RWPE2 (cell line): ENCODE measurements around the gene MAMDC2.

Experiments
- ATAC-seq: fragments of 200-7000 bp; cut with Tn5 transposase; 3 replicates; pipeline ENCODE4 v1.9.1; 2021; ENCODE audit warnings: low read depth
- DNase-seq: peaks from one replicate; pipeline ENCODE4 v3.0.0-alpha.2; 2020; ENCODE audit warnings: low spot score
- H3K27ac ChIP-seq: fragments of 450-650 bp; 2 replicates; pipeline ENCODE4 v1.5.1; 2017; ENCODE audit warnings: mild to moderate bottlenecking; ENCODE audit not compliant: poor library complexity, severe bottlenecking
- H3K27me3 ChIP-seq: fragments of 250-450 bp; sonication (Bioruptor Pico); 2 replicates; pipeline ENCODE4 v1.5.1; 2021; ENCODE audit warnings: mild to moderate bottlenecking, moderate library complexity; ENCODE audit not compliant: insufficient read depth, poor library complexity, severe bottlenecking
- H3K36me3 ChIP-seq: fragments of 250-450 bp; sonication (Bioruptor Pico); 2 replicates; pipeline ENCODE4 v1.5.1; 2020; ENCODE audit warnings: low read depth, mild to moderate bottlenecking, moderate library complexity
- H3K4me1 ChIP-seq: fragments of 250-450 bp; sonication (Bioruptor Pico); 2 replicates; pipeline ENCODE4 v1.5.1; 2021; ENCODE audit warnings: mild to moderate bottlenecking, moderate library complexity; ENCODE audit not compliant: insufficient read depth, poor library complexity, severe bottlenecking
- H3K4me3 ChIP-seq: fragments of 250-450 bp; sonication (Bioruptor Pico); 2 replicates; pipeline ENCODE4 v1.5.1; 2021; ENCODE audit warnings: mild to moderate bottlenecking, moderate library complexity; ENCODE audit not compliant: severe bottlenecking
- H3K9me3 ChIP-seq: fragments of 250-450 bp; sonication (Bioruptor Pico); 2 replicates; pipeline ENCODE4 v1.5.1; 2021; ENCODE audit warnings: mild to moderate bottlenecking, moderate library complexity; ENCODE audit not compliant: severe bottlenecking
- CTCF ChIP-seq: fragments of 450-650 bp; IDR thresholded peaks from one replicate; pipeline ENCODE4 v1.5.1; 2017; ENCODE audit warnings: mild to moderate bottlenecking, moderate library complexity; ENCODE audit not compliant: poor library complexity, severe bottlenecking

The MAMDC2 gene

DNA sequence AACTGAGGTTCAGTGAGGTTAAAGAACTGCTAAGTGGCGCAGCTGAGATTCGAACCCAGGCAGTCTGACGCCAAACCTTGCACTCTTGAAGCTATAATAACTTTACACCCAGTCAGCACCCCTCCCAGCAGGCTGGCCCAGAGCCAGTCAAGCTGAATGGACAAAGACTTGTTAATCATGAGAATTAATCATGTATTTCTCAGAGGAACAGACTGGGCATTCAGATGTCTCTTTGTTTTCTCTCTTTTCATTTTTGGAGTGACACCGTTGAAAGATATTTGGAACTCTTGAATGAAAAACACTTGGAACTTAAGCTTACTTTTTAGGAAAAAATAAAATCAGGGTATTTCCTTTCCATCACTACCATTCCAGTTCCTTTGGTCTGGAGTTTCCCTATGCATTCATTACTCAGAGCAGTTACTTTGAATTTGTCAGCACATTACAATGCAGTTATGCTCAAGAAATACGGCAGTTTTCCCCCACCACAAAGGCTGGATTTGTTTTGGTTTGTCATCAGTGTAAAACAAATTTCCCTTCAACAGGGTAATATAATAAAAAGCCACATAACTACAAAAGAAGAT is 22.6 kb upstream of the MAMDC2 start:
- Histone ChIP-seq H3K4me1 (peaks cover 29% of the 10 kb centered on the region), H3K36me3 (no peaks in the 10 kb centered on the region), H3K4me3 (no peak overlapping the region), H3K27me3 (no peaks in the 10 kb centered on the region), H3K9me3 (no peaks in the 10 kb centered on the region), H3K27ac (peak overlapping the region; percentile 88)
- no peak for TF ChIP-seq CTCF
- DNase-seq, result peak; percentile 92
- ATAC-seq, result peak; percentile 94

DNA sequence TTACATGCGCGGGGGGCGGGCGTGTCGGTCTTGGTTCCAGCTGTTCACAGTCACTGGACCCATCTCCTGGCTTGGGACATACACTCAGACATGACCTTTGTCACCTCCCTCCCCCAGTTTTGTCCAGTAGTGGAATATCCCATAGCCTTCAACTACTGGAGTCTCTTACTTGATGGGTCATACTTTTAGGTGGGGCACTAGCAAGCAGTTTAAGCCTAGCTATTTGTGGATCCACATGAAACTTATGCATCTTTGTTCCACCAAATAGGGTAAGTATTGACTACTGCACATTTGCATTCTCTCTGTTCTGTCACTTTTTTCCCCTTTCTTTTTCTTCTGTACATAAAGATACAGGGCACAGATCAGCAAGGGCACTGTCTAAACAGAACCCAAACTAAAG is 15.4 kb upstream of the MAMDC2 start:
- Histone ChIP-seq H3K9me3 (no peaks in the 10 kb centered on the region), H3K27me3 (peaks cover 3% of the 10 kb centered on the region), H3K27ac (no peak overlapping the region), H3K4me1 (peaks cover 21% of the 10 kb centered on the region), H3K36me3 (no peaks in the 10 kb centered on the region), H3K4me3 (no peak overlapping the region)
- ATAC-seq (no peak), DNase-seq (no peak)
- no peak for TF ChIP-seq CTCF

GRCh38 chr9:70030156-70030555 is 13.5 kb upstream of the MAMDC2 start:
- H3K27ac ChIP-seq, result peak overlapping the region; percentile 36
- ATAC-seq (peak; percentile 40; the same call in 2 of the 3 replicates), DNase-seq (no peak)
- no peaks in the 10 kb centered on the region for H3K36me3 ChIP-seq
- no peak overlapping the region for H3K4me3 ChIP-seq
- peaks cover 3% of the 10 kb centered on the region for H3K27me3 ChIP-seq
- TF ChIP-seq CTCF, result no peak
- H3K4me1 ChIP-seq, result peaks cover 21% of the 10 kb centered on the region
- no peaks in the 10 kb centered on the region for H3K9me3 ChIP-seq

GRCh38 chr9:70031141-70031545 is 12.5 kb upstream of the MAMDC2 start:
- TF ChIP-seq CTCF, result no peak
- peak overlapping the region; percentile 36 for H3K27ac ChIP-seq

GRCh38 chr9:70034271-70034711 is 9.4 kb upstream of the MAMDC2 start:
- no peak for TF ChIP-seq CTCF
- Histone ChIP-seq H3K4me1 (peaks cover 21% of the 10 kb centered on the region), H3K27ac (no peak overlapping the region), H3K9me3 (no peaks in the 10 kb centered on the region), H3K27me3 (peaks cover 3% of the 10 kb centered on the region), H3K4me3 (no peak overlapping the region), H3K36me3 (no peaks in the 10 kb centered on the region)
- DNase-seq (no peak), ATAC-seq (no peak)

More at GRCh38 chr9:70031141-70031545, 12.5 kb upstream of the MAMDC2 start:
- peak; percentile 91 for ATAC-seq
- peaks cover 3% of the 10 kb centered on the region for H3K27me3 ChIP-seq
- no peaks in the 10 kb centered on the region for H3K36me3 ChIP-seq
- peaks cover 21% of the 10 kb centered on the region for H3K4me1 ChIP-seq
- no peak for DNase-seq
- no peaks in the 10 kb centered on the region for H3K9me3 ChIP-seq
- no peak overlapping the region for H3K4me3 ChIP-seq
